Uterus (tissue), 4 donors: ENCODE measurements around the gene ZNF618. TPM values are rescaled to one million over a fixed set of nuclear protein-coding genes. Genes with fewer than 3 reads are reported as not detected.

Source experiments
- DNase-seq, 2 donors: peaks; one replicate each; pipeline ENCODE4 v3.0.0-alpha.2; 2019 to 2020
- H3K27ac ChIP-seq, 2 donors: fragments of 200-600 bp; sonication (generic); 1 replicate in 1 of 2; 2 replicates in 1 of 2; pipeline ENCODE4 v1.5.1; 2016 to 2018
- H3K27me3 ChIP-seq, 2 donors: fragments of 200-600 bp; sonication (generic); one replicate each; pipeline ENCODE4 v1.5.1; 2018 to 2019; ENCODE audit warnings: control low read depth in 1 of 2
- H3K36me3 ChIP-seq, 2 donors: fragments of 200-600 bp; sonication (generic); one replicate each; pipeline ENCODE4 v1.5.1; 2019; ENCODE audit warnings: control low read depth in 1 of 2
- H3K4me1 ChIP-seq, 2 donors: fragments of 200-600 bp; sonication (generic); one replicate each; pipeline ENCODE4 v1.5.1; 2018 to 2019; ENCODE audit warnings: control low read depth in 1 of 2
- H3K4me3 ChIP-seq, 2 donors: fragments of 200-600 bp; sonication (generic); 1 replicate in 1 of 2; 2 replicates in 1 of 2; pipeline ENCODE4 v1.5.1; 2018 to 2019; ENCODE audit warnings: mild to moderate bottlenecking in 1 of 2
- H3K9me3 ChIP-seq, 2 donors: fragments of 200-600 bp; sonication (generic); one replicate each; pipeline ENCODE4 v1.5.1; 2019; ENCODE audit warnings: control low read depth in 1 of 2
- POLR2A ChIP-seq, 2 donors: fragments of 450-650 bp; IDR thresholded peaks; one replicate each; pipeline ENCODE4 v1.6.1; 2016; ENCODE audit warnings: antibody characterized with exemption in 2 of 2, mild to moderate bottlenecking in 1 of 2, moderate library complexity in 1 of 2
- intact Hi-C: fragments of 100-400 bp; cut with DNase I; formaldehyde crosslinking; loops from one replicate; pipeline ENCODE4 v1.15.1; 2023; ENCODE audit warnings: low total_unique reads
- total RNA-seq, 4 donors: library from RNA; depleted of rRNA in 3 of 4; stranded (reverse); fragments of >200 nt in 3 of 4; gene quantifications; one replicate each; pipeline versions ENCODE4 v1.1.0 to v1.2.4, GENCODE V29; 2014 to 2023
- TF ChIP-seq, protein P1 (sequence below), 4 experiments: fragments of 200-600 bp in 2 of 4; fragments of 450-650 bp in 2 of 4; sonication (generic) in 2 of 4; IDR thresholded peaks; one replicate each; pipeline ENCODE4 v1.5.1; 2016 to 2019; ENCODE audit warnings: antibody characterized with exemption in 4 of 4, mild to moderate bottlenecking in 2 of 4, moderate library complexity in 1 of 4
- donor health status: DM: yes; HTN: yes; CAD: no.

Gene ZNF618
- total RNA-seq, 4 donors from 2014 or later, result 3.8 to 24.2 (median 12.3) TPM

- Histone ChIP-seq H3K27ac (no peak overlapping the region), H3K9me3 (no peaks in the 10 kb centered on the region), H3K4me3 (no peak overlapping the region), H3K36me3 (no peaks in the 10 kb centered on the region), H3K27me3 (no peaks in the 10 kb centered on the region), H3K4me1 (peaks cover 0 to 7% of the 10 kb centered on the region in 2 donors)
- intact Hi-C loops, result no loop called here
- TF ChIP-seq, protein P1, sequence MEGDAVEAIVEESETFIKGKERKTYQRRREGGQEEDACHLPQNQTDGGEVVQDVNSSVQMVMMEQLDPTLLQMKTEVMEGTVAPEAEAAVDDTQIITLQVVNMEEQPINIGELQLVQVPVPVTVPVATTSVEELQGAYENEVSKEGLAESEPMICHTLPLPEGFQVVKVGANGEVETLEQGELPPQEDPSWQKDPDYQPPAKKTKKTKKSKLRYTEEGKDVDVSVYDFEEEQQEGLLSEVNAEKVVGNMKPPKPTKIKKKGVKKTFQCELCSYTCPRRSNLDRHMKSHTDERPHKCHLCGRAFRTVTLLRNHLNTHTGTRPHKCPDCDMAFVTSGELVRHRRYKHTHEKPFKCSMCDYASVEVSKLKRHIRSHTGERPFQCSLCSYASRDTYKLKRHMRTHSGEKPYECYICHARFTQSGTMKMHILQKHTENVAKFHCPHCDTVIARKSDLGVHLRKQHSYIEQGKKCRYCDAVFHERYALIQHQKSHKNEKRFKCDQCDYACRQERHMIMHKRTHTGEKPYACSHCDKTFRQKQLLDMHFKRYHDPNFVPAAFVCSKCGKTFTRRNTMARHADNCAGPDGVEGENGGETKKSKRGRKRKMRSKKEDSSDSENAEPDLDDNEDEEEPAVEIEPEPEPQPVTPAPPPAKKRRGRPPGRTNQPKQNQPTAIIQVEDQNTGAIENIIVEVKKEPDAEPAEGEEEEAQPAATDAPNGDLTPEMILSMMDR (IDR thresholded peaks at IDR 0.05), result no peak
- TF ChIP-seq POLR2A (IDR thresholded peaks at IDR 0.05), result no peak
- no peak for DNase-seq
Observed at GRCh38 chr9:114100536-114100935, 224.4 kb downstream of the ZNF618 start.

DNA sequence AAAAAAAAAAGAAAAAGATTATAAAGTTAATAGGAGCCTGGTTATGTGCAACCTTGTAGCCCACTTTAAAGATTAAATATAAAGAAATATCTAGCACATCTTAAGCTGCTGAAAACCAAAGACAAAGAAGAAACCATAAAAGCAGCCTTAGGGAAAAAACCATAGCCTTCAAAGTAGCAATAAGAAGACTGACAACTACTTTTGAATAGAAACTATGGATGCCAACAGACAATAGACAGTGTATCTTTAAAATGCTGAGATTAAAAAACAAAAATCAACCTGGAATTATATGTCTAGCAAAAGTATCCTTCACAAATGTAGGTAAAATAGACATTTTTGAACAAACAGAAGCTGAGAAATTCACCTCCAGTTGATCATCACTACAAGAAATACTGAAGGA, 226.4 kb downstream of the ZNF618 start:
- Histone ChIP-seq H3K36me3 (no peaks in the 10 kb centered on the region), H3K27me3 (no peaks in the 10 kb centered on the region), H3K4me3 (no peak overlapping the region), H3K27ac (no peak overlapping the region), H3K9me3 (no peaks in the 10 kb centered on the region), H3K4me1 (peaks cover 0 to 7% of the 10 kb centered on the region in 2 donors)
- intact Hi-C loops, result no loop called here
- no peak for TF ChIP-seq POLR2A (IDR thresholded peaks at IDR 0.05)
- TF ChIP-seq, protein P1 (IDR thresholded peaks at IDR 0.05), result no peak
- no peak for DNase-seq

DNA sequence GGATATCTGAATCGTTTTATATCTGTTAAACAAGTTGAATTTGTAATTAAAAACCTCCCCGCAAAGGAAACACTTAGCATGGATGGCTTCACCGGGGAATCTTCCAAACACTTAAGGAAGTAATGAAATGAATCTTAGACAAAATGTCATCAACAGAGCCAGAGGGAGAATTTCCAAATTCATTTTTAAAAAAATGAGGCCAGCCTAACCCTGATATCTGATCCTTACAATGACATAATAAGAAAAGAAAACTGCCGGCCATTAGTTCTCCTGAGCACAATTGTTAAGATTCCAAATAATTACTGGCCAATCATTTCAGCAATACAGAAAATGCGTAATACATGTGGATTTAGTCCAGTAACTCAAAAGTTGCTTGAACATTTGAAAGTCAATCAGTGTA, 229.1 kb downstream of the ZNF618 start:
- H3K4me1 ChIP-seq, result no peaks in the 10 kb centered on the region
- no peak for TF ChIP-seq POLR2A (IDR thresholded peaks at IDR 0.05)
- TF ChIP-seq, protein P1 (IDR thresholded peaks at IDR 0.05), result no peak
- no peak for DNase-seq
- H3K36me3 ChIP-seq, result no peaks in the 10 kb centered on the region
- no peak overlapping the region for H3K27ac ChIP-seq
- no peaks in the 10 kb centered on the region for H3K27me3 ChIP-seq
- intact Hi-C loops, result no loop called here
- no peaks in the 10 kb centered on the region for H3K9me3 ChIP-seq
- H3K4me3 ChIP-seq, result no peak overlapping the region

Other genes with a start within 250 kb of the ZNF618 start
- gene AMBP, start 202.0 kb downstream of the ZNF618 start, total RNA-seq, result 1 to 10 TPM in 1 of 4 donors, not detected in 3; 1.3 TPM
- 1 to 10 TPM; 1.5 to 5.4 (median 2.7) TPM for gene KIF12, start 223.0 kb downstream of the ZNF618 start, total RNA-seq